HepG2 (cell line): ENCODE data around the gene VDR. TPM values are rescaled to one million over a fixed set of nuclear protein-coding genes. Genes with fewer than 3 reads are reported as not detected.

ENCODE experiments used
- ATAC-seq: fragments of 200-7000 bp; cut with Tn5 transposase; 3 replicates; pipeline ENCODE4 v1.9.1; 2020; ENCODE audit warnings: mild to moderate bottlenecking, moderate library complexity
- BruUV-seq: library from RNA; stranded (reverse); fragments of 400-500 nt; replicated peaks from 2 replicates; lab custom pipeline; 2021; lab: Mats Ljungman, UMichigan
- CTCF ChIA-PET: fragments of 300-600 bp; formaldehyde crosslinking; extraction: SDS; loops from one replicate; lab custom pipeline; 2021; ENCODE audit warnings: low total read pairs, inconsistent platforms, low intra/inter-chr PET ratio; lab: Yijun Ruan, JAX
- POLR2A ChIA-PET: fragments of 350-600 bp; sonication (Branson Sonifier 250); formaldehyde crosslinking; loops from one replicate; lab custom pipeline; 2020; ENCODE audit warnings: antibody characterized with exemption, inconsistent platforms; lab: Yijun Ruan, JAX
- DNase-seq: peaks from one replicate; pipeline ENCODE4 v3.0.0-alpha.2; 2015; ENCODE audit warnings: low spot score
- FAIRE-seq: peaks from 3 replicates; lab custom pipeline; 2011; peaks lifted over from hg19 to GRCh38; lab: Jason Lieb, UNC
- H2AFZ ChIP-seq: one replicate; pipeline ENCODE4 v1.6.1; 2011; ENCODE audit warnings: low read length, inconsistent platforms
- H3K27ac ChIP-seq: fragments of 300-600 bp; 3 replicates; pipeline ENCODE4 v1.8.0; 2011; ENCODE audit warnings: mixed run types, mild to moderate bottlenecking, mixed read lengths, low read length, inconsistent platforms; ENCODE audit not compliant: insufficient read depth; ENCODE audit errors: extremely low read length
- H3K27me3 ChIP-seq, 2 experiments: fragments of 200-600 bp in 1 of 2; 2 replicates in 1 of 2; 3 replicates in 1 of 2; pipeline versions ENCODE4 v1.6.0 to v1.8.0; 2011; ENCODE audit warnings: low read length in 2 of 2, mild to moderate bottlenecking in 2 of 2, moderate library complexity in 2 of 2, inconsistent platforms in 1 of 2; ENCODE audit not compliant: insufficient read depth in 2 of 2, control insufficient read depth in 1 of 2
- H3K36me3 ChIP-seq, 2 experiments: fragments of 200-600 bp in 1 of 2; replicated peaks in 1 of 2; 2 replicates in 1 of 2; 3 replicates in 1 of 2; pipeline versions ENCODE4 v1.5.1 to v1.8.0; 2011; ENCODE audit warnings: low read length in 2 of 2, inconsistent platforms in 1 of 2; ENCODE audit not compliant: insufficient read depth in 2 of 2, control insufficient read depth in 1 of 2
- H3K4me1 ChIP-seq: 2 replicates; pipeline ENCODE4 v1.5.1; 2012; ENCODE audit warnings: low read length, inconsistent platforms; ENCODE audit not compliant: insufficient read depth
- H3K4me2 ChIP-seq: 2 replicates; pipeline ENCODE4 v1.6.0; 2011; ENCODE audit warnings: low read depth, low read length, inconsistent platforms
- H3K4me3 ChIP-seq, 3 experiments: fragments of 200-600 bp in 1 of 3; sonication (generic), shearing (Covaris generic) in 1 of 3; replicated peaks in 1 of 3; 2 replicates each; pipeline ENCODE4 v1.5.1; 2011 to 2016; ENCODE audit warnings: low read length in 3 of 3, inconsistent platforms in 2 of 3, low read depth in 2 of 3, mild to moderate bottlenecking in 2 of 3, control low read depth in 1 of 3, mixed read lengths in 1 of 3; ENCODE audit not compliant: insufficient read depth in 1 of 3
- H3K79me2 ChIP-seq: one replicate; pipeline ENCODE4 v1.6.1; 2011; ENCODE audit warnings: low read length, inconsistent platforms; ENCODE audit not compliant: insufficient read depth
- H3K9ac ChIP-seq: 2 replicates; pipeline ENCODE4 v1.6.0; 2011; ENCODE audit warnings: mild to moderate bottlenecking, low read depth, low read length, inconsistent platforms; ENCODE audit not compliant: insufficient read depth
- H3K9me3 ChIP-seq: 2 replicates; pipeline ENCODE4 v1.5.1; 2012; ENCODE audit warnings: mild to moderate bottlenecking, low read length
- H4K20me1 ChIP-seq: 2 replicates; pipeline ENCODE4 v1.6.0; 2011; ENCODE audit warnings: inconsistent platforms, mild to moderate bottlenecking, low read length, moderate library complexity; ENCODE audit not compliant: insufficient read depth
- CTCF ChIP-seq: sonication (generic); formaldehyde crosslinking; IDR thresholded peaks from 2 replicates; pipeline ENCODE4 v1.5.0; 2020; ENCODE audit warnings: mild to moderate bottlenecking, missing genetic modification reagents, moderate library complexity
- HMGXB4 ChIP-seq, 2 experiments: sonication (generic) in 1 of 2; formaldehyde crosslinking in 1 of 2; IDR thresholded peaks; 2 replicates each; pipeline versions ENCODE4 v1.4.0 to v1.6.1; 2018 to 2020; ENCODE audit warnings: missing genetic modification reagents in 2 of 2, borderline replicate concordance in 1 of 2, low read depth in 1 of 2, mild to moderate bottlenecking in 1 of 2, missing biosample characterization in 1 of 2
- HNRNPLL ChIP-seq: fragments of 200-400 bp; formaldehyde crosslinking; IDR thresholded peaks from 2 replicates; pipeline ENCODE4 v1.6.1; 2017; ENCODE audit warnings: mild to moderate bottlenecking, low read depth, low read length; ENCODE audit not compliant: poor library complexity, severe bottlenecking
- MAF1 ChIP-seq: sonication (generic); formaldehyde crosslinking; IDR thresholded peaks from 2 replicates; pipeline ENCODE4 v1.5.0; 2020; ENCODE audit warnings: missing genetic modification reagents, borderline replicate concordance
- SMC3 ChIP-seq: IDR thresholded peaks from 2 replicates; pipeline ENCODE4 v1.6.1; 2011; ENCODE audit warnings: low read length, improper control_type of control experiment
- TEAD3 ChIP-seq: optimal IDR thresholded peaks from 2 replicates; pipeline ENCODE3; 2016; ENCODE audit warnings: borderline replicate concordance
- TEF ChIP-seq: sonication (generic); formaldehyde crosslinking; IDR thresholded peaks from 2 replicates; pipeline ENCODE4 v1.5.0; 2020; ENCODE audit warnings: missing genetic modification reagents
- ZNF609 ChIP-seq: sonication (generic); formaldehyde crosslinking; IDR thresholded peaks from 2 replicates; pipeline ENCODE4 v1.4.0; 2020; ENCODE audit warnings: mild to moderate bottlenecking, missing genetic modification reagents, borderline replicate concordance
- ZNF704 ChIP-seq: sonication (generic); formaldehyde crosslinking; IDR thresholded peaks from 2 replicates; pipeline ENCODE4 v1.8.1; 2023; ENCODE audit warnings: mild to moderate bottlenecking, inconsistent platforms, moderate library complexity, missing genetic modification reagents, borderline replicate concordance
- WGBS: methylation state at CpG from one replicate; pipeline ENCODE4 v1.1.6; 2017; ENCODE audit warnings: low lambda C conversion rate; 5-methylcytosine and 5-hydroxymethylcytosine counted together
- in situ Hi-C: cut with HindIII; loops from 2 replicates; pipeline ENCODE4 v1.10.0; 2017; ENCODE audit warnings: low pct_unique_long_range_greater_than_20kb; ENCODE audit not compliant: extremely low pct_ligation_motif_present
- intact Hi-C: fragments of 100-400 bp; cut with micrococcal nuclease; formaldehyde crosslinking; loops from one replicate; pipeline ENCODE4 v1.10.0; 2022; ENCODE audit not compliant: unreplicated experiment
- polyA plus RNA-seq, 8 experiments: library from polyadenylated mRNA; depleted of rRNA in 3 of 8; stranded (reverse) in 7 of 8; unstranded in 1 of 8; fragments of >200 nt; fragmentation: Illumina TruSeq in 4 of 8; extraction: Trizol in 4 of 8; gene quantifications; 2 replicates each; pipeline versions ENCODE4 v1.2.1 to v1.2.3, GENCODE V29; 2011 to 2016; ENCODE audit warnings: low read depth in 4 of 8, missing spikeins in 1 of 8, mixed read lengths in 1 of 8; ENCODE audit not compliant: insufficient read depth in 1 of 8
- total RNA-seq, 5 experiments: library from RNA; depleted of rRNA; stranded (reverse); fragments of >200 nt; fragmentation: Illumina TruSeq; extraction: Trizol; gene quantifications; 2 replicates each; pipeline ENCODE4 v1.2.3, GENCODE V29; 2016; ENCODE audit warnings: low read depth in 1 of 5

Gene VDR
- total and polyA plus RNA-seq, 2 of the 13 experiments (the other 11 are each of a cell fraction or from before 2014, with no cell fraction given): 0.08 to 0.33 TPM

GRCh38 chr12:47837190-47838171 is 67.3 kb downstream of the VDR start:
- ATAC-seq: peak; percentile 73
- FAIRE-seq: peak; percentile 89
- no peaks in the 10 kb centered on the region for H4K20me1 ChIP-seq
- no peaks in the 10 kb centered on the region for H3K9me3 ChIP-seq
- H3K79me2 ChIP-seq: no peaks in the 10 kb centered on the region
- WGBS: 31% methylated on average over 13 of the region's 13 CpGs
- ChIA-PET POLR2A (interaction anchor here (1.0 to 1.5 kb wide), 2 partner anchors 17 to 20 kb away, joined by 5 to 7 read pairs; no protein-coding TSS in a partner anchor), CTCF (interaction anchor here (0.6 to 2.9 kb wide), 8 partner anchors 16 to 122 kb away, joined by 3 to 33 read pairs (median 8); partner anchors contain the start of gene RAPGEF3)
- intact Hi-C loops: loop anchor here (1.0 kb wide), 6 partner anchors 17 to 122 kb away; no protein-coding TSS in a partner anchor
- DNase-seq: peak; percentile 54
- no peak overlapping the region for H3K27ac ChIP-seq
- in situ Hi-C loops: loop anchor here (5.0 kb wide), 2 partner anchors 50 to 120 kb away; no protein-coding TSS in a partner anchor
- no peak overlapping the region for H2AFZ ChIP-seq
- no peaks in the 10 kb centered on the region; the same call in 1 of the 2 replicates for H3K4me1 ChIP-seq
- no peak overlapping the region for H3K9ac ChIP-seq
- H3K4me3 ChIP-seq: no peak overlapping the region
- no peak overlapping the region for H3K4me2 ChIP-seq
- BruUV-seq: no TSS peak
- H3K27me3 ChIP-seq: peaks cover 6 to 11% of the 10 kb centered on the region in 2 experiments; a peak in 3 of 5 replicates
- H3K36me3 ChIP-seq: no peaks in the 10 kb centered on the region
- no peak for TF ChIP-seq TEF (CRISPR knock-in tag)
- TF ChIP-seq TEAD3 (CRISPR knock-in tag): peak; percentile 39
- TF ChIP-seq HMGXB4 (CRISPR knock-in tag; IDR thresholded peaks at IDR 0.05; ENCODE audit: borderline replicate concordance in 1 of 2, low read depth in 1 of 2): peak in 1 of 2 experiments; percentile 35; a peak in 1 of 4 replicates
- no peak for TF ChIP-seq HNRNPLL
- TF ChIP-seq SMC3: peak; percentile 81
- TF ChIP-seq MAF1 (CRISPR knock-in tag): no peak
- TF ChIP-seq ZNF704: no peak
- peak; percentile 84 for TF ChIP-seq CTCF
- no peak for TF ChIP-seq ZNF609 (CRISPR knock-in tag)
